SK-N-SH treated with all-trans-retinoic acid at 6 μM for 48 hours (cell line): ENCODE results near the gene TSC1.

Source experiments
- CSDC2 ChIP-seq: fragments of 250-450 bp; sonication (Bioruptor Pico); IDR thresholded peaks from 2 replicates; pipeline ENCODE4 v1.5.0; 2020; ENCODE audit warnings: mild to moderate bottlenecking, moderate library complexity
- GLIS3 ChIP-seq: fragments of 250-450 bp; sonication (Bioruptor Pico); IDR thresholded peaks from 2 replicates; pipeline ENCODE4 v1.5.0; 2020; ENCODE audit warnings: mild to moderate bottlenecking, moderate library complexity
- ISL1 ChIP-seq: fragments of 250-450 bp; sonication (Bioruptor Pico); IDR thresholded peaks from 2 replicates; pipeline ENCODE4 v2.1.2; 2022; ENCODE audit warnings: mild to moderate bottlenecking, moderate library complexity
- PPARA ChIP-seq: fragments of 250-450 bp; sonication (Bioruptor Pico); IDR thresholded peaks from 2 replicates; pipeline ENCODE4 v1.5.0; 2020; ENCODE audit warnings: mild to moderate bottlenecking, borderline replicate concordance
- RARB ChIP-seq: fragments of 250-450 bp; sonication (Bioruptor Pico); IDR thresholded peaks from 2 replicates; pipeline ENCODE4 v1.8.0; 2021; ENCODE audit warnings: mild to moderate bottlenecking, moderate library complexity
- SNAI2 ChIP-seq: fragments of 250-450 bp; sonication (Bioruptor Pico); IDR thresholded peaks from 2 replicates; pipeline ENCODE4 v1.5.0; 2020; ENCODE audit warnings: mild to moderate bottlenecking, moderate library complexity
- ZFP30 ChIP-seq: fragments of 450-650 bp; formaldehyde crosslinking; IDR thresholded peaks from 2 replicates; pipeline ENCODE4 v1.5.0; 2022; ENCODE audit warnings: mild to moderate bottlenecking, moderate library complexity
- TF ChIP-seq, protein P1 (sequence below): fragments of 250-450 bp; sonication (Bioruptor Pico); IDR thresholded peaks from 2 replicates; pipeline ENCODE4 v1.5.0; 2020; ENCODE audit warnings: mild to moderate bottlenecking, moderate library complexity
- TF ChIP-seq, protein P2 (sequence below): fragments of 250-450 bp; sonication (Bioruptor Pico); IDR thresholded peaks from 2 replicates; pipeline ENCODE4 v1.8.0; 2020; ENCODE audit warnings: mild to moderate bottlenecking, moderate library complexity, borderline replicate concordance
- TF ChIP-seq, protein P3 (sequence below): fragments of 250-450 bp; sonication (Bioruptor Pico); IDR thresholded peaks from 2 replicates; pipeline ENCODE4 v1.8.0; 2021; ENCODE audit warnings: low read depth, mild to moderate bottlenecking, moderate library complexity, borderline replicate concordance

DNA sequence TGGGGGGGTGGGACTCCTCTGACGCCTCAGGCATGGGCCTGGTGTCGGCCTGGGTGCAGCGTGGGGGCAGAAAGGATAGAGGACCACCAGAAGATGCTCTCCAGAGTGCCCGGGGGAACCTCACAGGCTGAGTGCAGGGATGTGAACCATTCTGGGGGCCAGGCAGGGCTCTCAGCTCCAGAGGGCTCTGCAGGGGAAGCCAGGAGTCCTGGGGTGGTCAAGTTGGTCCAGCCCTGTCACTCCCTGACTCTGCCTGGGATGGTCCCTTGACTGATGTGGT is 40.6 kb upstream of the TSC1 start:
- TF ChIP-seq ZFP30 (CRISPR knock-in tag), result no peak
- TF ChIP-seq PPARA, result no peak
- TF ChIP-seq, protein P1, sequence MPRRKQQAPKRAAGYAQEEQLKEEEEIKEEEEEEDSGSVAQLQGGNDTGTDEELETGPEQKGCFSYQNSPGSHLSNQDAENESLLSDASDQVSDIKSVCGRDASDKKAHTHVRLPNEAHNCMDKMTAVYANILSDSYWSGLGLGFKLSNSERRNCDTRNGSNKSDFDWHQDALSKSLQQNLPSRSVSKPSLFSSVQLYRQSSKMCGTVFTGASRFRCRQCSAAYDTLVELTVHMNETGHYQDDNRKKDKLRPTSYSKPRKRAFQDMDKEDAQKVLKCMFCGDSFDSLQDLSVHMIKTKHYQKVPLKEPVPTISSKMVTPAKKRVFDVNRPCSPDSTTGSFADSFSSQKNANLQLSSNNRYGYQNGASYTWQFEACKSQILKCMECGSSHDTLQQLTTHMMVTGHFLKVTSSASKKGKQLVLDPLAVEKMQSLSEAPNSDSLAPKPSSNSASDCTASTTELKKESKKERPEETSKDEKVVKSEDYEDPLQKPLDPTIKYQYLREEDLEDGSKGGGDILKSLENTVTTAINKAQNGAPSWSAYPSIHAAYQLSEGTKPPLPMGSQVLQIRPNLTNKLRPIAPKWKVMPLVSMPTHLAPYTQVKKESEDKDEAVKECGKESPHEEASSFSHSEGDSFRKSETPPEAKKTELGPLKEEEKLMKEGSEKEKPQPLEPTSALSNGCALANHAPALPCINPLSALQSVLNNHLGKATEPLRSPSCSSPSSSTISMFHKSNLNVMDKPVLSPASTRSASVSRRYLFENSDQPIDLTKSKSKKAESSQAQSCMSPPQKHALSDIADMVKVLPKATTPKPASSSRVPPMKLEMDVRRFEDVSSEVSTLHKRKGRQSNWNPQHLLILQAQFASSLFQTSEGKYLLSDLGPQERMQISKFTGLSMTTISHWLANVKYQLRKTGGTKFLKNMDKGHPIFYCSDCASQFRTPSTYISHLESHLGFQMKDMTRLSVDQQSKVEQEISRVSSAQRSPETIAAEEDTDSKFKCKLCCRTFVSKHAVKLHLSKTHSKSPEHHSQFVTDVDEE (CRISPR knock-in tag), result no peak
- TF ChIP-seq, protein P2, sequence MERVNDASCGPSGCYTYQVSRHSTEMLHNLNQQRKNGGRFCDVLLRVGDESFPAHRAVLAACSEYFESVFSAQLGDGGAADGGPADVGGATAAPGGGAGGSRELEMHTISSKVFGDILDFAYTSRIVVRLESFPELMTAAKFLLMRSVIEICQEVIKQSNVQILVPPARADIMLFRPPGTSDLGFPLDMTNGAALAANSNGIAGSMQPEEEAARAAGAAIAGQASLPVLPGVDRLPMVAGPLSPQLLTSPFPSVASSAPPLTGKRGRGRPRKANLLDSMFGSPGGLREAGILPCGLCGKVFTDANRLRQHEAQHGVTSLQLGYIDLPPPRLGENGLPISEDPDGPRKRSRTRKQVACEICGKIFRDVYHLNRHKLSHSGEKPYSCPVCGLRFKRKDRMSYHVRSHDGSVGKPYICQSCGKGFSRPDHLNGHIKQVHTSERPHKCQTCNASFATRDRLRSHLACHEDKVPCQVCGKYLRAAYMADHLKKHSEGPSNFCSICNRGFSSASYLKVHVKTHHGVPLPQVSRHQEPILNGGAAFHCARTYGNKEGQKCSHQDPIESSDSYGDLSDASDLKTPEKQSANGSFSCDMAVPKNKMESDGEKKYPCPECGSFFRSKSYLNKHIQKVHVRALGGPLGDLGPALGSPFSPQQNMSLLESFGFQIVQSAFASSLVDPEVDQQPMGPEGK, result no peak
- no peak for TF ChIP-seq RARB (CRISPR knock-in tag)
- TF ChIP-seq ISL1, result no peak
- TF ChIP-seq CSDC2 (CRISPR knock-in tag), result no peak
- TF ChIP-seq, protein P3, sequence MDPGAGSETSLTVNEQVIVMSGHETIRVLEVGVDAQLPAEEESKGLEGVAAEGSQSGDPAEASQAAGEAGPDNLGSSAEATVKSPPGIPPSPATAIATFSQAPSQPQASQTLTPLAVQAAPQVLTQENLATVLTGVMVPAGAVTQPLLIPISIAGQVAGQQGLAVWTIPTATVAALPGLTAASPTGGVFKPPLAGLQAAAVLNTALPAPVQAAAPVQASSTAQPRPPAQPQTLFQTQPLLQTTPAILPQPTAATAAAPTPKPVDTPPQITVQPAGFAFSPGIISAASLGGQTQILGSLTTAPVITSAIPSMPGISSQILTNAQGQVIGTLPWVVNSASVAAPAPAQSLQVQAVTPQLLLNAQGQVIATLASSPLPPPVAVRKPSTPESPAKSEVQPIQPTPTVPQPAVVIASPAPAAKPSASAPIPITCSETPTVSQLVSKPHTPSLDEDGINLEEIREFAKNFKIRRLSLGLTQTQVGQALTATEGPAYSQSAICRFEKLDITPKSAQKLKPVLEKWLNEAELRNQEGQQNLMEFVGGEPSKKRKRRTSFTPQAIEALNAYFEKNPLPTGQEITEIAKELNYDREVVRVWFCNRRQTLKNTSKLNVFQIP (CRISPR knock-in tag), result no peak
- no peak for TF ChIP-seq SNAI2 (CRISPR knock-in tag)
- TF ChIP-seq GLIS3 (CRISPR knock-in tag), result no peak
